Colonic mucosa (tissue), 4 donors: ENCODE data around the gene NUP210. TPM values are rescaled to one million over a fixed set of nuclear protein-coding genes. Genes with fewer than 3 reads are reported as not detected.

Experiments used
- DNase-seq: peaks from one replicate; pipeline ENCODE4 v3.0.0-alpha.2; 2020
- H3K27ac ChIP-seq: fragments of 200-600 bp; one replicate; pipeline ENCODE4 v1.8.0; 2021
- H3K27me3 ChIP-seq: fragments of 200-600 bp; one replicate; pipeline ENCODE4 v1.8.0; 2021
- H3K36me3 ChIP-seq: fragments of 200-600 bp; one replicate; pipeline ENCODE4 v1.8.0; 2021
- H3K4me1 ChIP-seq: fragments of 200-600 bp; one replicate; pipeline ENCODE4 v1.8.0; 2021; ENCODE audit warnings: mild to moderate bottlenecking
- H3K4me3 ChIP-seq: fragments of 200-600 bp; one replicate; pipeline ENCODE4 v1.8.0; 2021
- H3K9ac ChIP-seq, 2 donors: one replicate each; pipeline ENCODE4 v1.7.0; 2013; ENCODE audit warnings: control low read depth in 2 of 2, low read depth in 2 of 2, low read length in 2 of 2
- H3K9me3 ChIP-seq: fragments of 200-600 bp; one replicate; pipeline ENCODE4 v1.8.0; 2021
- CTCF ChIP-seq: fragments of 200-600 bp; IDR thresholded peaks from one replicate; pipeline ENCODE4 v1.8.0; 2022; ENCODE audit warnings: antibody characterized with exemption, mild to moderate bottlenecking
- intact Hi-C: fragments of 100-400 bp; cut with DNase I; formaldehyde crosslinking; loops from one replicate; pipeline ENCODE4 v1.14.1; 2022
- total RNA-seq, 2 donors: library from RNA; stranded (reverse); fragmentation: NEBNext Ultra II Directional in 1 of 2; extraction: Animal tissue kit (Norgen Biotek cat#: 25700) in 1 of 2; gene quantifications; one replicate each; pipeline ENCODE4 v1.2.1, GENCODE V29; 2021
- donor health status: healthy.
- donor health status: DM: no; HTN: no; CAD: no.
- donor health status: DM: no; HTN: no; CAD: no.

Gene NUP210
- 10 to 100 TPM in 1 of 2 donors, 1 to 10 TPM in 1; 7.5 to 23.8 TPM for total RNA-seq

GRCh38 chr3:13420045-13420830 is at the start of gene NUP210:
Gene NUP210 (minus strand): TSS chr3:13420322. CDS start chr3:13420226, 96 bp downstream.
- H3K27ac ChIP-seq, result peak within 1 kb of the TSS; percentile 65
- no peaks in the 10 kb centered on the region for H3K9me3 ChIP-seq
- peak; percentile 63 for DNase-seq
- intact Hi-C loops, result no loop called here
- H3K4me3 ChIP-seq, result peak within 1 kb of the TSS; percentile 69
- TF ChIP-seq CTCF, result no peak
- no peaks in the 10 kb centered on the region for H3K36me3 ChIP-seq
- peaks cover 3% of the 10 kb centered on the region for H3K4me1 ChIP-seq
- H3K27me3 ChIP-seq, result no peaks in the 10 kb centered on the region
- H3K9ac ChIP-seq, result peak within 1 kb of the TSS; percentile 46 to 86

GRCh38 chr3:13466781-13467180 is 46.7 kb upstream of the NUP210 start:
- DNase-seq, result no peak
- intact Hi-C loops, result no loop called here

GRCh38 chr3:13465236-13465873 is 45.2 kb upstream of the NUP210 start:
- H3K27me3 ChIP-seq, result no peaks in the 10 kb centered on the region
- H3K27ac ChIP-seq, result no peak overlapping the region
- H3K4me3 ChIP-seq, result no peak overlapping the region
- no peaks in the 10 kb centered on the region for H3K4me1 ChIP-seq
- DNase-seq, result no peak
- intact Hi-C loops, result no loop called here
- H3K9me3 ChIP-seq, result no peaks in the 10 kb centered on the region
- no peak for TF ChIP-seq CTCF
- no peak overlapping the region for H3K9ac ChIP-seq
- H3K36me3 ChIP-seq, result no peaks in the 10 kb centered on the region

More at GRCh38 chr3:13466781-13467180, 46.7 kb upstream of the NUP210 start:
- no peaks in the 10 kb centered on the region for H3K9me3 ChIP-seq
- H3K27ac ChIP-seq, result no peak overlapping the region
- H3K4me3 ChIP-seq, result no peak overlapping the region
- H3K36me3 ChIP-seq, result no peaks in the 10 kb centered on the region
- no peaks in the 10 kb centered on the region for H3K27me3 ChIP-seq
- H3K9ac ChIP-seq, result no peak overlapping the region
- no peaks in the 10 kb centered on the region for H3K4me1 ChIP-seq
- TF ChIP-seq CTCF, result no peak

- Histone ChIP-seq H3K27me3 (no peaks in the 10 kb centered on the region), H3K9ac (no peak overlapping the region), H3K36me3 (no peaks in the 10 kb centered on the region), H3K4me3 (no peak overlapping the region), H3K27ac (no peak overlapping the region), H3K9me3 (no peaks in the 10 kb centered on the region), H3K4me1 (no peaks in the 10 kb centered on the region)
- intact Hi-C loops, result no loop called here
- no peak for DNase-seq
- no peak for TF ChIP-seq CTCF
Measured at GRCh38 chr3:13463618-13464400, 43.7 kb upstream of the NUP210 start.

GRCh38 chr3:13462822-13463221 is 42.7 kb upstream of the NUP210 start:
- no peak for TF ChIP-seq CTCF
- H3K9ac ChIP-seq, result no peak overlapping the region
- no peaks in the 10 kb centered on the region for H3K27me3 ChIP-seq
- intact Hi-C loops, result no loop called here
- DNase-seq, result no peak
- H3K4me3 ChIP-seq, result no peak overlapping the region
- H3K27ac ChIP-seq, result no peak overlapping the region
- H3K4me1 ChIP-seq, result no peaks in the 10 kb centered on the region
- H3K36me3 ChIP-seq, result no peaks in the 10 kb centered on the region
- no peaks in the 10 kb centered on the region for H3K9me3 ChIP-seq
